Mesodermal cell (in vitro differentiated cells): ENCODE results near the gene DUSP11.
"Not testable (repeated sequence)": the region's sequence is repeated elsewhere in the genome, so short reads cannot be mapped to it uniquely, and the experiment has no call there.

ENCODE experiments used
- H3K27ac ChIP-seq: 2 replicates; pipeline ENCODE4 v1.7.0; 2013; ENCODE audit warnings: mild to moderate bottlenecking, low read depth, low read length, moderate library complexity; ENCODE audit not compliant: severe bottlenecking
- H3K36me3 ChIP-seq: 2 replicates; pipeline ENCODE4 v1.7.1; 2013; ENCODE audit warnings: mild to moderate bottlenecking, low read length, moderate library complexity; ENCODE audit not compliant: control insufficient read depth, insufficient read depth
- H3K4me1 ChIP-seq: one replicate; pipeline ENCODE4 v1.7.1; 2013; ENCODE audit warnings: mild to moderate bottlenecking, low read length; ENCODE audit not compliant: insufficient read depth, control insufficient read depth, poor library complexity, severe bottlenecking
- H3K4me3 ChIP-seq: 2 replicates; pipeline ENCODE4 v1.7.0; 2013; ENCODE audit warnings: low read length, control low read depth, mild to moderate bottlenecking; ENCODE audit not compliant: insufficient read depth, poor library complexity, severe bottlenecking; ENCODE audit errors: extremely low read depth
- H3K9me3 ChIP-seq: 2 replicates; pipeline ENCODE4 v1.7.1; 2013; ENCODE audit warnings: mild to moderate bottlenecking, low read length, moderate library complexity; ENCODE audit not compliant: control insufficient read depth
- WGBS, 2 experiments: methylation state at CpG; one replicate each; pipeline ENCODE4 v1.1.5; 2013; ENCODE audit warnings: missing lambda C conversion rate in 2 of 2; ENCODE audit not compliant: insufficient coverage in 2 of 2; 5-methylcytosine and 5-hydroxymethylcytosine counted together

The DUSP11 gene

GRCh38 chr2:73746015-73746876 lies 33.7 kb downstream of the DUSP11 start:
- Histone ChIP-seq H3K27ac (peak overlapping the region; percentile 66), H3K4me3 (no peak overlapping the region), H3K36me3 (peaks cover 29% of the 10 kb centered on the region), H3K9me3 (no peaks in the 10 kb centered on the region), H3K4me1 (no peaks in the 10 kb centered on the region)
- WGBS, 2 experiments = 93 to 99% methylated on average over 10 of the region's 11 CpGs

GRCh38 chr2:73740767-73741166 lies 39.1 kb downstream of the DUSP11 start:
- H3K4me3 ChIP-seq = no peak overlapping the region
- no peaks in the 10 kb centered on the region for H3K4me1 ChIP-seq
- no peak overlapping the region for H3K27ac ChIP-seq
- peaks cover 8% of the 10 kb centered on the region for H3K9me3 ChIP-seq
- 66 to 92% methylated on average over 2 of the region's 2 CpGs for WGBS, 2 experiments
- peaks cover under 1% of the 10 kb centered on the region for H3K36me3 ChIP-seq

- H3K4me1 ChIP-seq = no peaks in the 10 kb centered on the region
- H3K4me3 ChIP-seq = no peak overlapping the region
- H3K36me3 ChIP-seq = peaks cover 7% of the 10 kb centered on the region
- H3K9me3 ChIP-seq = peaks cover 8% of the 10 kb centered on the region
- H3K27ac ChIP-seq = no peak overlapping the region
- 77 to 83% methylated on average over 2 to 3 of the region's 3 CpGs for WGBS, 2 experiments
Measured at GRCh38 chr2:73739101-73739500, 40.8 kb downstream of the DUSP11 start.

- H3K27ac ChIP-seq = peak within 1 kb of the TSS; percentile 80
- peaks cover 8% of the 10 kb centered on the region for H3K9me3 ChIP-seq
- WGBS, 2 experiments = 6 to 10% methylated on average over 34 to 38 of the region's 49 CpGs
Measured at GRCh38 chr2:73736855-73737779, 42.8 kb downstream of the DUSP11 start, which contains the start of gene TPRKB. Gene TPRKB (minus strand): TSS chr2:73737345. CDS start chr2:73734569, 2,776 bp downstream.

GRCh38 chr2:73736378-73736777 lies 43.5 kb downstream of the DUSP11 start:
- Histone ChIP-seq H3K4me1 (no peaks in the 10 kb centered on the region), H3K9me3 (peaks cover 8% of the 10 kb centered on the region), H3K36me3 (peaks cover 31% of the 10 kb centered on the region), H3K4me3 (peak overlapping the region; percentile 92), H3K27ac (peak overlapping the region; percentile 80)
- 24 to 29% methylated on average over 7 of the region's 8 CpGs for WGBS, 2 experiments

More at GRCh38 chr2:73736855-73737779, 42.8 kb downstream of the DUSP11 start, which contains the start of gene TPRKB:
- H3K4me3 ChIP-seq = peak within 1 kb of the TSS; percentile 92
- no peaks in the 10 kb centered on the region for H3K4me1 ChIP-seq
- H3K36me3 ChIP-seq = peaks cover 24% of the 10 kb centered on the region

GRCh38 chr2:73730810-73731209 lies 49.1 kb downstream of the DUSP11 start:
- Histone ChIP-seq H3K4me1 (no peaks in the 10 kb centered on the region), H3K9me3 (no peaks in the 10 kb centered on the region), H3K36me3 (peaks cover 54% of the 10 kb centered on the region), H3K27ac (no peak overlapping the region), H3K4me3 (no peak overlapping the region)
- 93 to 94% methylated on average over 4 of the region's 4 CpGs for WGBS, 2 experiments

GRCh38 chr2:73728711-73729110 lies 51.2 kb downstream of the DUSP11 start:
- WGBS, 2 experiments = 100% methylated on average over 1 of the region's 4 CpGs

GRCh38 chr2:73728043-73728442 lies 51.9 kb downstream of the DUSP11 start:
- no peaks in the 10 kb centered on the region for H3K9me3 ChIP-seq
- H3K4me3 ChIP-seq = no peak overlapping the region
- peaks cover 38% of the 10 kb centered on the region for H3K36me3 ChIP-seq
- H3K4me1 ChIP-seq = no peaks in the 10 kb centered on the region
- H3K27ac ChIP-seq = no peak overlapping the region
- 60 to 100% methylated on average over 1 of the region's 3 CpGs for WGBS, 2 experiments

More at GRCh38 chr2:73728711-73729110, 51.2 kb downstream of the DUSP11 start:
- Histone ChIP-seq H3K9me3 (no peaks in the 10 kb centered on the region), H3K27ac (no peak overlapping the region), H3K4me3 (no peak overlapping the region), H3K36me3 (peaks cover 45% of the 10 kb centered on the region), H3K4me1 (no peaks in the 10 kb centered on the region)

GRCh38 chr2:73726657-73727056 lies 53.2 kb downstream of the DUSP11 start:
- peaks cover 26% of the 10 kb centered on the region for H3K36me3 ChIP-seq
- not testable (repeated sequence) for H3K4me1 ChIP-seq, H3K27ac ChIP-seq, H3K9me3 ChIP-seq, H3K4me3 ChIP-seq
- no CpG with 5 or more reads among the region's 1 CpG for WGBS, 2 experiments

- no peaks in the 10 kb centered on the region for H3K36me3 ChIP-seq
- no peak overlapping the region for H3K4me3 ChIP-seq
- 67 to 75% methylated on average over 4 to 5 of the region's 11 CpGs for WGBS, 2 experiments
- no peaks in the 10 kb centered on the region for H3K9me3 ChIP-seq
- no peak overlapping the region for H3K27ac ChIP-seq
- no peaks in the 10 kb centered on the region for H3K4me1 ChIP-seq
Measured at GRCh38 chr2:73718851-73719621, 60.9 kb downstream of the DUSP11 start.
